Fibroblast of peridontal ligament (primary cell): Measurements from ENCODE around the gene EVX1.

Experiments used
- DNase-seq: peaks from one replicate; pipeline ENCODE4 v3.0.0-alpha.2; 2010; ENCODE audit errors: extremely low read depth

Gene EVX1

DNA sequence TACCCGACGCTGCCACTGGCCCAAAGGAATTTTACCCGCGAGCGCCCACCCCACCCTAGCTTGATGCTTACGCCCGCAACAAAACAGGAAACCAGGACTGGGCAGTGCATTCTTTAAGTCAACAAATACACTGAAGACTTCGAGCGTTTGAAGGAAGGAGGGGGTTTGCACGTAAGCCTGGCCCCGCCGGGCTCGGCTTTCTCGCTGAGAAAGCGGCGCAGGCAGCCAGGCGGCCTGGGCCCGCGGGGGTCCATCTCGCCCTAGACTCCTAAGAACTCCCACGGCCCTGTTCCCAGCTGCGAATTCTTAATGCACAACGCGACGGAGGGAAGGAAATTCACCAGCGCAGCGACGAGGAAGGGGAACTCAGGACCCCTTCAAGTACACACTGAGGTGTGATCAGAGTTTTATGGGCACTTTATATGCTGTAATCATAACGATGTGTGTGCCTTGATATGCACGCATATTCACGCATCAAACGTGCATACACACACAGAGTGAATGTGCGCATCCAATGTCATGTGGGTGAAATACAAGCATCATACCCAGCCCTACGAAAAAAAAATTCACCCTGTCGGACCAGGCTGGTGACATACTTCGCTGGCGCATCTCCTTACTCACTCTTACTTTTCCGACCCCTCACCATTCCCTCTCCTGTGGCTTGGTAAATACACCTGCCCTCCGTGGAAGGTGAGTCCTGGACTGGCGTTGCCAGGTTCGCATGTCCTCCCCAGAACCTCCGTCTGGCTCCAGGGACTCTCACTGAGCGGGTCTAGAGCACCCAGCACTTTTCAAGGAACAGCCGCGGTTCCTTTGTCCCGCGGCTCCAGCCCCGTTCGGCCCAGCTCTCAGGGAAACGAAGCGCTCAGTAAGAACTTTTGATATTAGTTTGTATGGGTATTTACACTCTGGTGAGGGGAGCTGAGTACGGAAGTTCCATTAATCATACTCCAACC, 37.0 kb upstream of the EVX1 start:
- DNase-seq, result no peak

DNA sequence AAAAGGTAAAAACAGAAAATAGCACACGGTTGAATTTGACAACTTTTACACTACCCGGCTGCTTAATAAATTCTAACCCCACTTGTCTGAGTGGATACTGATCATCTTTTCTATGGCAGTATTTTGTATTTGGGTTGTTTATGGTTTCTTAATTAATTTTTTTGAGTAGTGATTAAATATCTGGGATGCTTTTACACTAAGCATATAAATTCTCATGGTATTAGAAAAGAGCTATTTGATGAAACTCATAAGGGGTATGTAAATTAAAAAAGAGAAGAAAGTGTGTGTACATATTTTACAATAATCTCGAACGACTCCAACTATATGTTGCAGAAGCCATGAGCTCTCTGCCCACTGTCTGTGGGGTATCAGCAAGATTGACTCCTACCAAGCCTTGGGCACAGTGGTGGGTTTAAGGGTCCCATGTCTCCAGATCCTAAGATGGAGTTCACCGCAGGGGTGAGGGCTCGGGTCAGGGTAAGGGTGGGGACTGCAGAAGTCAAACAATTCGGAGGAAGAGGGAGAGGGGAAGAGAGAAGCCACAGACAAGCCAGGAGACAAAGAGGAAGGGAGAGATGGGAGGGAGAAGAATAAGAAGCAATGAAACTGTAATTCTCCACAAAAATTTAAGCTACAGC, 35.1 kb upstream of the EVX1 start:
- no peak for DNase-seq

GRCh38 chr7:27208998-27209397, 33.6 kb upstream of the EVX1 start:
- no peak for DNase-seq

- DNase-seq, result no peak
Observed at GRCh38 chr7:27209933-27210440, 32.6 kb upstream of the EVX1 start.

GRCh38 chr7:27210441-27211083, 32.0 kb upstream of the EVX1 start:
- peak; percentile 25 for DNase-seq

DNA sequence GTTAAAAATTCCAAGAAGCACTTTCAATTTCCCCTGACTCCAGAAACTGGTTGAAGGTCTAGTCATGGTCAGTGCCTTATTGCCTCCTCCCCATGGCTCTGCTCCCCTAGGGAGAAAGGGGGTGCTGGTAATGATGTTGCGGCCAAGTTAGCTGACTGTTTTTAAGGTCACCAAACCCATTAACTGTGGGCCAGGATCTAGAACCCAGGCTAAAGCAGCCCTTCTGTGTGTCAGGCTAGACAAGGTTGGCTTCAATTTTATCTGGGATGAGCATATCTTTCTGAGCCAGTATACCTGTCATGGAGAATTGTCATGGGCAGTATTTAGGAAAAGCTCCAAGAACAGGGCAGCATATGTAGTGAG, 31.5 kb upstream of the EVX1 start:
- no peak for DNase-seq

GRCh38 chr7:27211764-27212204, 30.8 kb upstream of the EVX1 start:
- no peak for DNase-seq

DNA sequence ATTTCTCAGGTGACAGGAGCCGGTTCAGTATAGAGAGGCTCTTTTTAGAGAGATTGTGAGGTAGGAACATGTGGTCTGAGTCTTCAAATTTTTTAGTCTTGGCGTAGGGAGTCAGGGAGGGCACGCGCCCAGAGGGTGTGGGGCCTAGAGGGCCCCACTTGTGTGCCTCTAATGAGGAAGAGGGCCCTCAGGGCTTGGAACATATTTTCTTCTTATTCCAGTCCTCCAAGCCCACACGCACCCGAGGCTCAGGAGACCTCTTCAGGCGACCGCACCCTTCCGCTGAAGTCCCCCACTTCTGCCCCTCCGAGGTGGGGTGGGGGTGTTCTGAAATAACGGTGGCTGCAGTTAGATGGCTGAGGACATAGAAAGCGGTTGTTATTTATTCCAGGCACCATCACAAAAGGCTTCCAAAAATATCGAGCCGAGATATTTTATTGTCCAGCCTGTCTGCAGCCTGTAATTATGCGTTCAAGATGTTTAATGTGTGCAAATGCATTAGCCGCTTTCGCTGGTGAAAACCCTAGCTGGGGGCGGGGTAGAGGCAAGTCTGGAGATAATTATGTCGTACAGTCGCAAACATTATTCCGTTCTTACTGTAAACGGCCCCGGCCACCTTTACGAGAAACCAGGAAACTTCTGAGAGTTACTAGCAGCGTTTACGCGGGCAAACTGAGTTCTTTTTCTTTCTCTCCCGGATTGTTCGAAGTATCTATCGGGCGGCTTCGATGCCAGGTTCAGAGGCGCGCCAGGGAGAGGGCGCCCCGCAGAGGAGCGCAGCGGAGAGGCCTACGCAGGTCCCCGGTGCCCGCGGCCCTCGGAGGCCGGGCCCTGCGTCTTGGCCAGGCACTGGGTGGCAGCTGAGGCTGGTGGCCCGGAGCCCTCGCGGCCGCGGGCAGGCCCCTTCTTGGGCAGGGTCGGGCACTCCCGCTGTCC, 29.8 kb upstream of the EVX1 start:
- no peak for DNase-seq

DNA sequence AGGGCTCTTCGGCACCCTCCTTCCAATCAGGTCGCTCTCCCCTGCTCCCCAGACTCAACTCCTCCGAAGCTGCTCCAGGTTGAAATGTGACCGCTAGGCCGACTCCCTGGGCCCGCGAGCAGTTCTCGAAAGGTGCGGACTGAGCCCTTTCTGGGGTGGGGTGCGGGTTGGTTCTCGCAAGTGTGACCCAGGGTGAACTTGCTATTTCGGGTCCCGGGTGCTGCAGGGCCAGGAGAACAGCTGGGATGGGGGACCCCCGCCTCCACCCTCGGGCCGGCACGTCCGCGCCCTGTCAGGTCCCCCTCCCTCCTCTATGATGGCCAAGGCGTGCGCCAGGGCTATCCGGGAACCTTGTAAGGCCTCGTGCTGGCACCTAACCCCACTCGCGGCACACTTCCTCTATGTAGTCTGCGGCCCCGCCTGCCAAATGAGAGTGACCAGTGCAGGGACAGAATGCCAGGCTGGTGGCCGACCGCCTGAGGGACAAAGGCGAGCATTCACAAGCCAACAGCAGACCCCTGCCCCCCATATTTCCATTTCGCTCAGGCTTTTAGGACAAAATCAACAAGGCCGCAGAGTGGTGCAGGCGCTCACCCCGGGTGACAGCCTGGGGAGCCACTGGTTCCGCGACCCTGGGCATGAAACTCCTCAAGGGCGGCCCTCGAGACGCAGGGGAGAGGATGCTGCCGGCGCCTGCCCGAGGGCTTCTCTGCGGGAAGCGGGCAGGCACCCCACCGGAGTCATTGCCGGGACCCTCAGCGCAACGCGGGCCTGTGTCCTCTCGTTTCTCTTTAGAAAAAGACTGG, 29.0 kb upstream of the EVX1 start:
- DNase-seq, result no peak

- no peak for DNase-seq
Observed at GRCh38 chr7:27214239-27214950, 28.2 kb upstream of the EVX1 start.

DNA sequence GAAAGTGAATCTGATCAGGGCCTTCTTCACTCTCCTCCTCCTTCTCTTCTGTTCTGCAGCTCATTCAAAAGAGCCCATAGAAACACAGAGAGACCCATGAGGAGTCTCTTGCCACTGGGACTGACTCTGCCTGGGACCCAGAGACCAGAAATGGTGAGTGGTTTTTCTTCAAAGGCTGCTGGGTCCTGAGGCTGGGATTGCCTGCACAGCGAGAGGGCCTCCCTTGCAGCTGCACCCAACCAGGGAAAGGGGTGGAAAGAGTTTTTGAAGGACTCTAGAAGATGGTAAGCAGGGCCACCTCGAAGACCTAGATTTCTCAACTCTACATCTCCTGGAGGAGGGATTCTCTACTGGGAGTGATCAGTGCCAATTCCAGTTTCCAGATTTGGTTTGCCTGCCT, 27.2 kb upstream of the EVX1 start:
- DNase-seq, result no peak

GRCh38 chr7:27217951-27218350, 24.7 kb upstream of the EVX1 start:
- no peak for DNase-seq

DNA sequence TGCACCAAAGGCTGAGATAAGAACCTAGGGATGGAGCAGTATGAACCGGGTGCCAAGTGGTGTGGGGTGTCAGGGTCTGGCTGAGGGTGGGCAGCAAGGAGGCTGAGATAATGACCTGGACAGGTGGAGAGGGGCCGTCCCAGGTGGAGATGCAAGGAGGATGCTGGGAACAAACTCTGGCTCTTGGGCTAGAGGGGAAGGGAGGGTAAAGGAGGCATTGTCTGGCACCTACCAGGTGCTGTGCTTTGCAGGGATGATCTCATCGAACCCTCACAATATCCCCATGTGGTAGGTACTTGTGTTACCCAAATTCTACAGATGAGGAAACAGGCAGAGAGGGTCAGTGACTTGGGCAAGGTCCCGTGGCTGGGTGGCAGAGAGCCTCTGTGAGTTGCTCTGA, 22.8 kb upstream of the EVX1 start:
- DNase-seq, result no peak

DNA sequence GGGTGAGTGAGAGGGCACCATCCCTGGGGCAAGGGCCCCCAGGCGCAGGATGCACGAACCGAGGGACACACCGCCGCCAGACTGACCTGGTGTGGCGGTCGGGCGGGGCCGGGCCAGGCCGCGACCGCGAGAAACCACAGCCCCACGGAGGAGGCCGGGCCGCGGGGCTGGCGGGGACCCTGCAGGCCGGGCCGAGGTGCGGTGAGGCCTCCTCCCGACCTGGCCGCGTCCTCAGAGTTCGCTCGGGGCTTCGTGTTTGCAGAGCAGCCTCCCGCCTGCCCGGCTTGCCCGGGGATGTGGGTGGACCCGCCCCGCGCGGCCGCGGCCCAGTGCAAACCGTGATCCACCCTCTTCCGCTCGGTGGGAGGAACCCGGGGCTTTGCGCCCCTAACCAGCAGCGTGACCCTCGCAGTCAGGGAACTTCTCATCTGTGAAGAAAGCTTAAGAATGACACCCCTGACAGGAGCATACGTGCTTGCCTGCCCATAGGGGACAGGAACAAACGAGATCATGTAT, 22.1 kb upstream of the EVX1 start:
- no peak for DNase-seq

- DNase-seq, result no peak
Observed at GRCh38 chr7:27221201-27221797, 21.3 kb upstream of the EVX1 start.

DNA sequence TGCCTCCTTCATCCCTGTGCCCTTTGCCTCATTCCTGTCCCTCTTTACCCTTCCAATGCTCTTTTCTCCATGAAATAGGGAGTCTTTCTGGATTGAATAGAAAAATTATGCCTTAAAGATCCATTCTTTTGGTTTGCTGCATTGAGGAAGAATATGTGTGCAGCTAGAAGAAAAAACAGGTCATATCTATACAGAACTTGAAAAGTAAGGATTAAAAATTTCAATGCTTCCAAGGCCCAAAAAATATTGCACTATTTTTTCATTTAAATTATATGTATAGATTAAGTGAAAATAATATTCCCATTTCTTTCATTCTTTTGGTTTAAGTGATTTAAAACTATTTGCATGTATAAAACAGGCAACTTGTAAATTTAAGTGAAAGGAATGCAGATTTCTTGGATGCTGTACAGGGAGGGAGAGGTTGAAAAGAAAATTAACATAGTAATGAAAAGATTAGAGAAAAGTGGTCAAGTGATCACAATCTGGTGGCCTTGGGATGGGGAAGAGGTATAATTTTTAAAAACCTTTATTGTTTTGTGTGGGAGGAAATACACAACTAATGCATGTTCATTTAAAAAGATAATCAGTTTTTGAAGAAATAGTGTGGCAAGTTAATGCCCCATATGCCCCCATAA, 18.5 kb upstream of the EVX1 start:
- DNase-seq, result no peak

- no peak for DNase-seq
Observed at GRCh38 chr7:27224983-27225934, 17.3 kb upstream of the EVX1 start.

- DNase-seq, result no peak
Observed at GRCh38 chr7:27229448-27229847, 13.2 kb upstream of the EVX1 start.
